IgD-negative memory B cell (primary cell): ENCODE results near the gene RHBDD2. TPM values are rescaled to one million over a fixed set of nuclear protein-coding genes. Genes with fewer than 3 reads are reported as not detected.

Experiments used
- polyA plus RNA-seq: library from polyadenylated mRNA; unstranded; fragments of 300-500 nt; fragmentation: Illumina TruSeq; gene quantifications from one replicate; pipeline ENCODE4 v1.2.3, GENCODE V29; 2021

The RHBDD2 gene
- polyA plus RNA-seq, 1 donor from 2014 or later: 66.0 TPM

Other genes with a start within 250 kb of the RHBDD2 start
- gene HIP1, start 140.1 kb upstream of the RHBDD2 start, polyA plus RNA-seq: 3.4 TPM
- not detected for gene CCL26, start 106.8 kb upstream of the RHBDD2 start, polyA plus RNA-seq
- not detected for gene CCL24, start 65.2 kb upstream of the RHBDD2 start, polyA plus RNA-seq
- 50.2 TPM for gene POR, start 36.1 kb downstream of the RHBDD2 start, polyA plus RNA-seq
- 32.2 TPM for gene TMEM120A, start 115.6 kb downstream of the RHBDD2 start, polyA plus RNA-seq
- 63.2 TPM for gene STYXL1, start 169.0 kb downstream of the RHBDD2 start, polyA plus RNA-seq
- 177 TPM for gene MDH2, start 169.1 kb downstream of the RHBDD2 start, polyA plus RNA-seq